ENCODE data around the gene CST6.
A peak's percentile ranks its signal among the peaks of the same experiment; 100 is the strongest.
"Not testable (repeated sequence)": the region's sequence is repeated elsewhere in the genome, so short reads cannot be mapped to it uniquely, and the experiment has no call there.

CST6 gene

GRCh38 chr11:66015936-66016792 is 4.4 kb downstream of the CST6 start:
- TF ChIP-seq CTCF (IDR thresholded peaks at IDR 0.05; ENCODE audit: low read length, missing control alignments) = no peak
- H3K4me3 ChIP-seq (replicated peaks; ENCODE audit: low read depth, low read length) = no peak overlapping the region
- DNase-seq (ENCODE audit: low read depth) = no peak

GRCh38 chr11:66016793-66017177 is 5.0 kb downstream of the CST6 start:
- no peak for TF ChIP-seq CTCF (IDR thresholded peaks at IDR 0.05; ENCODE audit: low read length, missing control alignments)
- H3K4me3 ChIP-seq (replicated peaks; ENCODE audit: low read depth, low read length) = no peak overlapping the region
- no peak for DNase-seq (ENCODE audit: low read depth)

GRCh38 chr11:66017321-66017720 is 5.5 kb downstream of the CST6 start:
- DNase-seq (ENCODE audit: low read depth) = no peak
- TF ChIP-seq CTCF (IDR thresholded peaks at IDR 0.05; ENCODE audit: low read length, missing control alignments) = no peak
- H3K4me3 ChIP-seq (replicated peaks; ENCODE audit: low read depth, low read length) = no peak overlapping the region

- TF ChIP-seq CTCF (IDR thresholded peaks at IDR 0.05; ENCODE audit: low read length, missing control alignments) = no peak
- H3K4me3 ChIP-seq (replicated peaks; ENCODE audit: low read depth, low read length) = no peak overlapping the region
- DNase-seq (ENCODE audit: low read depth) = no peak
Measured at GRCh38 chr11:66020212-66020611, 8.4 kb downstream of the CST6 start.

GRCh38 chr11:66020618-66021357 is 9.0 kb downstream of the CST6 start:
- TF ChIP-seq CTCF (IDR thresholded peaks at IDR 0.05; ENCODE audit: low read length, missing control alignments) = no peak
- peak; percentile 66 for DNase-seq (ENCODE audit: low read depth)
- H3K4me3 ChIP-seq (replicated peaks; ENCODE audit: low read depth, low read length) = no peak overlapping the region

GRCh38 chr11:66022401-66023185 is 10.8 kb downstream of the CST6 start:
- peak; percentile 62 for DNase-seq (ENCODE audit: low read depth)
- peak; percentile 72 for TF ChIP-seq CTCF (IDR thresholded peaks at IDR 0.05; ENCODE audit: low read length, missing control alignments)
- no peak overlapping the region for H3K4me3 ChIP-seq (replicated peaks; ENCODE audit: low read depth, low read length)

- not testable (repeated sequence) for DNase-seq (ENCODE audit: low read depth); H3K4me3 ChIP-seq (replicated peaks; ENCODE audit: low read depth, low read length)
Measured at GRCh38 chr11:66023186-66023440, 11.3 kb downstream of the CST6 start.
